Body of pancreas (tissue), 4 donors: Measurements from ENCODE around the gene RER1. TPM values are rescaled to one million over a fixed set of nuclear protein-coding genes. Genes with fewer than 3 reads are reported as not detected.

Source experiments
- ATAC-seq: fragments of 150-250 bp; one replicate; pipeline ENCODE4 v1.9.1; 2016
- DNase-seq, 4 donors: peaks; one replicate each; pipeline ENCODE4 v3.0.0-alpha.2; 2019
- H3K27ac ChIP-seq, 4 donors: fragments of 200-600 bp; sonication (generic); 1 replicate in 3 of 4; 2 replicates in 1 of 4; pipeline versions ENCODE4 v1.5.1 to v1.6.1; 2016 to 2019; ENCODE audit warnings: mild to moderate bottlenecking in 1 of 4, mixed read lengths in 1 of 4, moderate library complexity in 1 of 4
- H3K27me3 ChIP-seq, 2 donors: fragments of 200-600 bp; sonication (generic); one replicate each; pipeline ENCODE4 v1.6.0; 2016; ENCODE audit warnings: mild to moderate bottlenecking in 1 of 2
- H3K36me3 ChIP-seq, 2 donors: fragments of 200-600 bp; sonication (generic); replicated peaks in 1 of 2; 2 replicates each; pipeline ENCODE4 v1.5.1; 2016; ENCODE audit warnings: low read depth in 2 of 2; ENCODE audit not compliant: insufficient read depth in 1 of 2
- H3K4me1 ChIP-seq: fragments of 200-600 bp; sonication (generic); one replicate; pipeline ENCODE4 v1.6.0; 2016
- H3K4me3 ChIP-seq, 2 donors: fragments of 200-600 bp; sonication (generic); 1 replicate in 1 of 2; 2 replicates in 1 of 2; pipeline ENCODE4 v1.5.1; 2016 to 2019
- H3K9me3 ChIP-seq, 3 donors: fragments of 200-600 bp; sonication (generic); 1 replicate in 2 of 3; 2 replicates in 1 of 3; pipeline ENCODE4 v1.5.1; 2016
- CTCF ChIP-seq, 7 experiments: fragments of 450-650 bp in 4 of 7; fragments of 200-600 bp in 3 of 7; sonication (generic) in 3 of 7; IDR thresholded peaks; one replicate each; pipeline ENCODE4 v1.5.1; 2016 to 2019; ENCODE audit warnings: antibody characterized with exemption in 7 of 7
- POLR2A ChIP-seq, 3 donors: fragments of 450-650 bp; IDR thresholded peaks; one replicate each; pipeline ENCODE4 v1.6.1; 2016; ENCODE audit warnings: antibody characterized with exemption in 3 of 3, mild to moderate bottlenecking in 2 of 3
- WGBS, 2 donors: methylation state at CpG; one replicate each; pipeline ENCODE4 v1.1.5; 2017; 5-methylcytosine and 5-hydroxymethylcytosine counted together
- intact Hi-C: fragments of 100-400 bp; cut with DNase I; formaldehyde crosslinking; loops from one replicate; pipeline ENCODE4 v1.15.1; 2023
- total RNA-seq, 2 donors: library from RNA; depleted of rRNA; stranded (reverse); fragments of >200 nt; gene quantifications; one replicate each; pipeline ENCODE4 v1.1.0, GENCODE V29; 2016

RER1 gene
- total RNA-seq, 2 donors from 2014 or later = 50.3 to 57.7 TPM

GRCh38 chr1:2383576-2383975 lies 8.1 kb upstream of the RER1 start:
- H3K9me3 ChIP-seq = no peaks in the 10 kb centered on the region
- ATAC-seq (no peak), DNase-seq (no peak)
- H3K36me3 ChIP-seq = no peaks in the 10 kb centered on the region
- TF ChIP-seq POLR2A (IDR thresholded peaks at IDR 0.05) (no peak), CTCF (IDR thresholded peaks at IDR 0.05) (no peak)
- intact Hi-C loops = loop anchor here (5.0 kb wide), 1 partner anchor 186 kb away; no protein-coding TSS in a partner anchor
- H3K4me1 ChIP-seq = peaks cover 7% of the 10 kb centered on the region
- H3K4me3 ChIP-seq = no peak overlapping the region
- no peak overlapping the region for H3K27ac ChIP-seq
- no peaks in the 10 kb centered on the region for H3K27me3 ChIP-seq
- WGBS, 2 donors = 73 to 83% methylated on average over 14 of the region's 14 CpGs

GRCh38 chr1:2384130-2384860 lies 7.3 kb upstream of the RER1 start:
- no peaks in the 10 kb centered on the region for H3K9me3 ChIP-seq
- no peaks in the 10 kb centered on the region for H3K36me3 ChIP-seq
- 87 to 90% methylated on average over 21 of the region's 21 CpGs for WGBS, 2 donors
- DNase-seq (no peak), ATAC-seq (no peak)
- no peak overlapping the region for H3K27ac ChIP-seq
- H3K4me3 ChIP-seq = no peak overlapping the region
- peaks cover 7% of the 10 kb centered on the region for H3K4me1 ChIP-seq
- TF ChIP-seq CTCF (IDR thresholded peaks at IDR 0.05) (no peak), POLR2A (IDR thresholded peaks at IDR 0.05) (no peak)
- intact Hi-C loops = loop anchor here (5.0 kb wide), 1 partner anchor 187 kb away; no protein-coding TSS in a partner anchor
- H3K27me3 ChIP-seq = no peaks in the 10 kb centered on the region

- H3K4me3 ChIP-seq = no peak overlapping the region
- no peaks in the 10 kb centered on the region for H3K9me3 ChIP-seq
- intact Hi-C loops = loop anchor here (5.0 kb wide), 1 partner anchor 188 kb away; no protein-coding TSS in a partner anchor
- H3K27ac ChIP-seq = no peak overlapping the region
- TF ChIP-seq CTCF (IDR thresholded peaks at IDR 0.05) (no peak), POLR2A (IDR thresholded peaks at IDR 0.05) (no peak)
- no peak for ATAC-seq
- no peaks in the 10 kb centered on the region for H3K36me3 ChIP-seq
- H3K4me1 ChIP-seq = peaks cover 9% of the 10 kb centered on the region
- 75 to 86% methylated on average over 10 to 38 of the region's 41 CpGs for WGBS, 2 donors
- no peaks in the 10 kb centered on the region for H3K27me3 ChIP-seq
- DNase-seq = no peak
These were observed 6.6 kb upstream of the RER1 start for GRCh38 chr1:2384941-2385481.

- no peak for DNase-seq
- no peak for ATAC-seq
- no peak for TF ChIP-seq CTCF (IDR thresholded peaks at IDR 0.05)
- no peak for TF ChIP-seq POLR2A (IDR thresholded peaks at IDR 0.05)
- intact Hi-C loops = no loop called here
- no peak overlapping the region for H3K4me3 ChIP-seq
- H3K9me3 ChIP-seq = no peaks in the 10 kb centered on the region
- H3K27me3 ChIP-seq = no peaks in the 10 kb centered on the region
- H3K27ac ChIP-seq = no peak overlapping the region
- peaks cover 16% of the 10 kb centered on the region for H3K4me1 ChIP-seq
- 90 to 92% methylated on average over 18 to 19 of the region's 19 CpGs for WGBS, 2 donors
- no peaks in the 10 kb centered on the region for H3K36me3 ChIP-seq
These were observed 5.9 kb upstream of the RER1 start for GRCh38 chr1:2385606-2386280.
